Measurements from ENCODE around the gene KCNN3.

The KCNN3 gene

GRCh38 chr1:154839691-154840090, 30.4 kb downstream of the KCNN3 start:
- DNase-seq, result no peak

- no peak for DNase-seq
Measured at GRCh38 chr1:154838988-154839387, 31.1 kb downstream of the KCNN3 start.

DNA sequence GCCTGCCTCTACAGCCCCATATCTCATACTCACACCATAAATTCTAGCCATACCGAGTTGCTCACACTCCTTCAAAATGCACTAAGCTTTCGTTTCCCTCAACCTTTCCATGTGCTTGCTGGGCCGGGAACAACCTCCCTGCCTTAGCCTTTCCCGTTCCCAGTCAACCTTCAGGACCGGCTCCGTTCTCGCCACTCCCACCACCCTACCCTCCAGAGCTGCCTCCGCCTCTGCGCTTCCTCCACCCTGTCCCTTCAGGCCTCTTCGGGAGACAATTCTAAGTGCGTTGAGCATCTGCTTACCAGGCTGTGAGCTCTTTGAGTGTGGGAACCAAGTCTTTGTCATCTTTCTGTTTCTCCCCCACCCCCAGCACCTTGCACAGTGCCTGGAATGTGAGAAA, 31.6 kb downstream of the KCNN3 start:
- DNase-seq, result no peak

DNA sequence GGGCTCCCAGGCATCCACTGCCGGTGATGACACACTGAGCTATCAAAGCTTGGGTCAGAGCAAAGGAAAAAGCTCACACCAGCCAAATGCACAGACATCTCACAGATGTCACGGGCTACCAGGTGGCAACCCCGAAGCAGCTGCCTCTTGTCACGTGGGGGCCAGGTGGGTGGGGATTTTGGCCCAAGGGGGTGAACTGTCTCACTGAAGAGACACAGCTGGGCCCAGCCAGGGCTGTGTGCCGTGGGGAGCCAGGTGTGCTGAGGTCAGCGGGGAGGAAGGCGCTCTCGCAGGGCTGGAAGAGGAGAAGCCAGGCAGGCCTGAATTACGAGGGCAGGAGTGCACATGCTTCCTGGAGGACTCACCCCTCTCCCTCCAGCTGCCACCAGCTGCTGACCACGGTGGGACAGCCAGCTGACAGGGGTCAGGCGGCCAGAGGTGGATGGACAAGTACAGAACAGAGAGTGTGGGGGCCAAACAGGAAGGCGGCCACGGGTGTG, 32.4 kb downstream of the KCNN3 start:
- DNase-seq, result no peak

DNA sequence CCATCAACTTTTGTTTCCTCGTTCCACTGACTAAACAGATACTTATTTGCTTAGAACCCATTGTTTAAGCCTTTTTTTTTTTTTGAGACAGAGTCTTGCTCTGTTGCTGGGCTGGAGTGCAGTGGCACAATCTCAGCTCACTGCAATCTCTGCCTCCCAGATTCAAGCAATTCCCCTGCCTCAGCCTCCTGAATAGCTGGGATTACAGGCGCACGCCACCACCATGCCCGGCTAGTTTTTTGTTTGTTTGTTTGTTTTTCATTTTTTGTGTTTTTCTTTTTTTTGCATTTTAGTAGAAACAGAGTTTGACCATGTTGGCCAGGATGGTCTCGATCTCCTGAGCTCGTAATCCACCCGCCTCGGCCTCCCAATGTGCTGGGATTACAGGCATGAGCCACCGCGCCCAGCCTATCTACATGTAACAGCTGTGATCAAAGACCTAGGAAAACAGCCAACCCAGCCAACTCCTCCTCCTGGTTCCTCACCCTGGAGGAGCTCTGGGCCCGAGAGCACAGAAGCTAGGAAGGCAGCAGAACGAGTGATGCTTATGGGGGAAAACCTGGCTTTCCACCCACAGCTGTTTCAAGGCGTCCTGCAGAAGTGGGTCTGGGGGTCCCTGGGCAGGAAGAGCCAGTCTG, 32.9 kb downstream of the KCNN3 start:
- no peak for DNase-seq

DNA sequence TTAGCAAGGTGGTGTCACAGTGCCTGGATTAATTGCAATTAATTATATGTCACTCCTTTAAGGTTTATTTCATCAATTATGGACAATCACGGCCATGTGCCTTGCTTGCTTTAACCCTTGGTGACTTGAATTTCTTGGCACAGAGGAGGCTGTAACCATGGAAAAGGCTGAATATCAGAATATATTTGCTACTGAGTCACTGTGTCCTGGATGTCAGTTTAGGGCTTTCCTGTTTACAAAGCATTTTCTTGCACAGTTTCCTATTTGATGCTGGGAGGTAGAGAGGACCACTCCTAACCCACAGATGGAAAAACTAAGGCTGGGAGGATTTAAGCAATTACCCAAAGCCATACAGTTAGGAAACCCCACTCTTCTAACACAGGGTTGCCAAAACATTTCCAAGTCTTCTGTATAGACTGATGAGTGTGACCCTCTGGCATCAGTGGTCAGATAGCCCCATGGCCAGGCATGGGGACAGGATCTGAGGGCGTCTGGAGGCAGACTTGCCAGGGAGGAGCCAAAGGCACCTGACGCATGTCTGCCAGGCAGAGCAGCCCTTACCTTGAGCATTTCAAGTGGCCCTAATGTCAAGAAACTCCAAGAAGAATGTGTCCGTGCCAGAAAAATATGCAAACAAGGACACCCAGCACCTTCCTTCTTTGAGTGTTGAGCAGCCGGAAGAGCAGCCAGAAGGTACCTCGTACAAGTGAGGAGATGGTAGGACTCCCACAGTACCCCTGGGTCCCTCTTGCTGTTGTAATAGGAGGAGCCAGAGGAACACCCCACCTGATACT, 34.4 kb downstream of the KCNN3 start:
- no peak for DNase-seq

DNA sequence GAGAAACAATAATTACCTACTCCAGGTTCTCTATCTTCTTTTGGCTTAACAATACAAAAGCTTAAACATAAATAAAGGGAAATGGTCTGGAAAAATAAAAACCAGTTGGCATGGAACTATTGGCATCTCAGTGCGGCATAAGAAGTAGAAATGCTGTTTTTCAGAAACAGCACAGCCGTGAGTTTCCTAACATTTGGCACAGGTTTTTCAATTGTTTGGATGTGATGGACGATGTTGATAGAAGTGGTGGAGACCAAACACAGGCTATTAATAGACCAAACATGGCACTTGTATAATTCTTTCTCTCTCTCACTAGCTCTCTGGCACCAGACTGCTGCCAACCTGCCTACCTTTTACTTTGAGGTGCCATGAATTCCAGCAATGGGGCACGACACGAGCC, 36.2 kb downstream of the KCNN3 start:
- no peak for DNase-seq

GRCh38 chr1:154833209-154833608, 36.9 kb downstream of the KCNN3 start:
- no peak for DNase-seq

DNA sequence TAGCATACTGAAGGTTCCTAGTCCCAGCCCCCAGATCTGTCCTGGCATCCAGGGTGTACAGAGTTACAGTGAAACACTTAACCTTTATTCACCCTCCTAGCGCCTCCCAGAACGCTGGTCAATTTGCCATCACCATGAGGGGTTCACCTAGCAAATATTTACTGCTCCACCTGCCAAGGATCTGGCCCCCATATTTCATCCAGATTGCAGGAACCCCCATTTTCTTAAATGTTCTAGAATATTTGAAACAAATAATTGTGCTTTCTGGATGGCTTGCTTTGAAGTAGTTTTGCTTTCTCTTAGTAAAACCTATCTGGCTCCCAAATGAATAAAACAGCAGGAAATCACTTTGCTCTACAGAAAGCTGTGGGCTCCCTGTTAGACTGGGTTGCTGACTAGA, 37.7 kb downstream of the KCNN3 start:
- no peak for DNase-seq

DNA sequence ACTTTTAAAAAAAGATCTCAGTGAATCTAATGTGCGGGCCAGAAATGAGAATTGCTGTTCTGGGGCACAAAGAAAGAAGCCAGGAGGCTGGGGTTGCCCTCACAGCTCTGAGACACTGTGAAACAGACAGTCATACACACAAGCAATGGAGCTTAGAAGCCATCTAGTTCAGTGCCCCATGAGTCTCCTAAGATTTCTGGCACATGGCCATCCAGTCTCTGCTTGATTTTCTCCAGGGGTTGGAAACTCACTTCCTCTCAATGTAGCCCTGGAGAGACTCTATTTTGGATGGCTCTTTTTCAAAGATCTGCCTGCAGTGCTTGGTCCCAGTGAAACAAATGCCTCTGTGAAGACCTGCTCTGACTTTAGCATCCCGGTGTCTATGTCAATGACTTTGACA, 38.6 kb downstream of the KCNN3 start:
- DNase-seq, result no peak

DNA sequence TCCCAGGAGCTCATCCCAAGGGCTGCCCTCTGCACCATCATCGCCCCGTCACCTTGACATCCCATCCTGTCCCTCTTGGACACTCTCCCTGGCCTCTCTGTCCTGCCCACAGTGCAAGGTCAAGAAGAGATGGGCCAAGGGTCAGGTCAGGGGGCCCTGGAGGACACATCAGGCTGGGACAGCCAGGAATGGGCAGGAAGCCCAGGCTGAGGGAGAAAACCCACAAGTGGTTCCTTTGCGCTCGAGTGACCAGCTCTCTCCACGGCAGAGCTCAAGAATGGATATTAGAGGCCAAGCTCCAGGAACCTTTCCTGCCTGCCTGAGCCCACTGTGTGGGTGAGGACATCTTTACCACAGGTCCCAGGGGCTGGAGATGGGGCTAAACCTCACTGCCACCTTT, 41.0 kb downstream of the KCNN3 start:
- DNase-seq, result no peak

DNA sequence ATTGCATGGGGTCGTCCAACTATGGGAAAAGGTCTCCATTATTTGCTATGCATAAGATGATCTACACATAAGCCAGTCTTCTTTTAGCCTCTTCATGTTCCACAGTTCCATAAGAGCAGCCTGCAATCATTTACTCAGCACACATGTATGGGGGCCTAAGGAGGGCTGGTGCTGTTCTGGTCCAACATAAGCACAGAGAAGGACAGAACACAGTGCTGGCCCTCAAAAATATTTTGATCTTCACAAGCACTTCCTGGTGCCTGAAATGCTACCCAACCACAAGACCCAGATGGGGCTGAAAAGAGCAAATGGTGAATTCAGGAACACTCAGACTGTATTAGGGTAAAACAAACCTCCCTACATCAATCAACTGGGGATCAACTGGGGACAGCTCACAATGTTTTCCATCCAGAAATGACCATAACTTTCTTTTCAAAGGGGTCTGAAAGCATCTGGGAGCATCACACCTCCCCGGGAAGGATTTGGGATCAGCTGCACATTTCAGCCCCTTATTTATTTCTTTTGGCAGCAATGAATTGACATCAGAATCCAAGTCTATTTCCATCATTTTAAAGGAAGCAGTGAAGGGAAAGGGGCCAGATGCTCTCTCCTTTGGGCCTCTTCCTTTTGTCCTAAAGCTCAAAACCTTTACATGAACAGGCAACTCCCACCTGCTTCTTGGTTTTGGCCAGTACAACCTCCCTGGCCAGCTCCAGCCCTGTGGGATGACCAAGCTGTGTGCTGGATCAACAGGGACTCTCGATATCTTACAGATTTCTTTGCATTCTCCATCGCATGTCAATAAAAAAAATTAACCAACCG, 45.7 kb downstream of the KCNN3 start:
- DNase-seq, result no peak

DNA sequence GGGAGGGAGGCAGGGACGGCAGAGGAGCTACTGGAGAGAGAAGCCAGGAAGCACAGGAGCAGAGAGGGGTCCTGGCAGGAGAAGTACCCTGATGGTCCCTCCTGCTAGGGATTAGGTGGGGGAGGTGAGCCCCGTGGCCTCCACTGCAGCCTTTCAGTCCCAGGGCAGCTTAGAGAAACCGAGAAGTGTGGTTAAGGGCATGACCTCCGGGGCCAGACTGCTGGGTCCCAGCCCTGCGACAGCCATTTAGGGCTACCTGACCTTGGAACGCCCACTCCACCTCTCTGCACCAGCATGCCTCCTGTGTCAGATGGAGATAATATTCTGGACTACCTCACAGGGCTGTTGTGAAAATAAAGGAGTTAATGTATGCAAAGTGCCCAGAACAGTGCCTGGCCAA, 47.4 kb downstream of the KCNN3 start:
- DNase-seq, result no peak

DNA sequence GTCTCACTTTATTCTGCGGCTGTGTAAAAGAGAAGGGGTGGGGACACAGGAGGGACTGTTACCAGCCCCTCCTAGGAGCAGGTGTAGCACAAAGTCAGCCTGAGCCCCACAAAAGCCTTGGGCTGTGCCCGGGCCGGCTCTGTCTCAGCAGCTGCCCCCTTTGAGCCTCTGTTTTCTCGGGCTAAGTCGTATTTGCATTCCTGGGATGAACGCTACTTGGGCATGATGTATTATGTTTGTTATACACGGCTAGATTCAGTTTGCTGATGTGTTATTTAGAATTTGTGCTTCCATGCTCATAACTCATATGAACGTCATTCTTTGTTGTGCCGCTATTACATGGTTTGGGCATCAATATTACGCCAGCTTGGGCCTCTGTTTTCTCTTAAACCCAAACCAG, 47.8 kb downstream of the KCNN3 start:
- DNase-seq, result no peak

GRCh38 chr1:154821083-154821482, 49.0 kb downstream of the KCNN3 start:
- no peak for DNase-seq

GRCh38 chr1:154820646-154821045, 49.4 kb downstream of the KCNN3 start:
- DNase-seq, result no peak

- DNase-seq, result peak; percentile 27
Measured at GRCh38 chr1:154819628-154820590, 50.2 kb downstream of the KCNN3 start.

- no peak for DNase-seq
Measured at GRCh38 chr1:154818911-154819310, 51.2 kb downstream of the KCNN3 start.

DNA sequence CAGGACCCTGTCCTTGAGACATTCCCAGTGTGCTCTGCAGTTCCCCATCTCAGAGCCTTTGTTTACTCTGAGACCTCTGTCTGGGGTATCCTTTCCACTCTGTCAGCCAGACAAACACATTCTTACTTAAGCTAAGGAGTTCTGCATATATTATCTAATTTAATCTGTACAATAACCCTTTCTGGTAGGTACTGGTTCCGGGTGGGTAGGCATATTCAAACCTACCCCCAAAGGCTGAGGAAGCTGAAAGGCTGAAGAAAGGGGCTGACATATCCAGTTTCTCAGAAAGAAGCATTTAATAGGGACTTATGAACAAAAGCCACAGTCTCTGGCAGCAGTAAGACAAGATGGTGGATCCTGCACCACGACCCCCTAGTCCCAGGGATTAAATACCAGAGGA, 53.1 kb downstream of the KCNN3 start:
- DNase-seq, result no peak

GRCh38 chr1:154816369-154816768, 53.7 kb downstream of the KCNN3 start:
- DNase-seq, result no peak

DNA sequence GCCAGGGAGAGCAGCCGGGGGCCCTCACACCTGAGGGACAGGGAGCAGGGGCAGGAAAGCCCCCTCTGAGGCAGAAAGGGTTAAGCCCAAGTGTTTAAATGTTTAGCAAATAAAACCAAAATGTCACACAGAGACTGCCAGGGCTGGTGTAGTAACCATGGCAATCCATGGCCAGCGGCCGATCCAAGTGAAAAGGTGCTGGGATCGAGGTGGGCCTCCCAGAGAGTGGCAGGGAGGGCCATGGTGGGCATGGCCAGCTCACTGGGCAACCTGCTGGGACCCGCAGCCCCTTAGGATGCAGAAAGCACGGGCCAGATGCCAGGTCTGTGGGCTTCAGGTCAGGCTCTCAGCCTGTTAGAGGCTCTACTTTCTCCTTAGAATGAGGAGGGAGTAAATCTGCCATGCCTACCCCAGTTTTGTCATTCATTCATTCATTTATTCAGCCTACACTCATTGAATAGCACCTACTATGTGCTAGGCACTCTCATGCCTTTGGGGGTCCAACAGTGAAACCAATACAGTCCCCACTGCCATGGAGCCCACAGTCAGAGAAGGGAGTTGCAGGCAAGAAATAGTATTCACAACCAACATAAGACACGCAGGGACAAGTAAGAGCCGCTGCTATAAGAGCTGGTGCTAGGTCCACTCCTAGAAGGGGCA, 56.1 kb downstream of the KCNN3 start:
- no peak for DNase-seq

- no peak for DNase-seq
Measured at GRCh38 chr1:154813300-154813816, 56.7 kb downstream of the KCNN3 start.

All from activated naive CD4-positive, alpha-beta T cell treated with anti-CD3 and anti-CD28 coated beads, Interleukin-2, amount 50 U/mL, for 16 hours (primary cell).